AG04450 (cell line): Measurements from ENCODE around the gene HSCB. TPM values are rescaled to one million over a fixed set of nuclear protein-coding genes. Genes with fewer than 3 reads are reported as not detected.
"Not testable (repeated sequence)": the region's sequence is repeated elsewhere in the genome, so short reads cannot be mapped to it uniquely, and the experiment has no call there.

Experiments used
- CTCF ChIA-PET: fragments of 300-600, 350-600 bp; formaldehyde crosslinking; extraction: SDS; loops from one replicate; lab custom pipeline; 2022; ENCODE audit warnings: antibody characterized with exemption, inconsistent platforms; lab: Charles Lee
- POLR2A ChIA-PET: fragments of 350-600 bp; formaldehyde crosslinking; extraction: SDS; loops from one replicate; lab custom pipeline; 2021; ENCODE audit warnings: antibody characterized with exemption, inconsistent platforms; lab: Yijun Ruan, JAX
- DNase-seq: peaks from one replicate; pipeline ENCODE4 v3.0.0-alpha.2; 2011; ENCODE audit warnings: low read depth, low spot score
- H3K27ac ChIP-seq: one replicate; pipeline ENCODE4 v1.5.1; 2012; ENCODE audit warnings: low read depth, low read length, control low read depth
- H3K27me3 ChIP-seq: one replicate; pipeline ENCODE4 v1.6.0; 2012; ENCODE audit warnings: low read length; ENCODE audit not compliant: control insufficient read depth, insufficient read depth
- H3K4me3 ChIP-seq: 2 replicates; pipeline ENCODE4 v1.5.1; 2011; ENCODE audit warnings: mild to moderate bottlenecking, low read depth, low read length, control low read depth
- H3K9me3 ChIP-seq: 2 replicates; pipeline ENCODE4 v1.5.1; 2012; ENCODE audit warnings: low read length; ENCODE audit not compliant: control insufficient read depth, insufficient read depth
- CTCF ChIP-seq: IDR thresholded peaks from 2 replicates; pipeline ENCODE4 v1.5.1; 2011; ENCODE audit warnings: low read depth, low read length, control low read depth, inconsistent platforms
- polyA plus RNA-seq: library from polyadenylated mRNA; depleted of rRNA; stranded (reverse); fragments of >200 nt; gene quantifications from 2 replicates; pipeline ENCODE4 v1.2.3, GENCODE V29; 2011

Gene HSCB
- polyA plus RNA-seq, 1 experiment, result 24.5 TPM

- ChIA-PET POLR2A (no interaction called here), CTCF (interaction anchor here (1.3 kb wide), 1 partner anchor 26 kb away, joined by 3 read pairs; no protein-coding TSS in a partner anchor)
- H3K27me3 ChIP-seq, result no peaks in the 10 kb centered on the region
- TF ChIP-seq CTCF, result no peak; the same call in 1 of the 2 replicates
- H3K4me3 ChIP-seq, result peak overlapping the region; percentile 88
- peak overlapping the region; percentile 31 for H3K27ac ChIP-seq
- DNase-seq, result no peak
- no peaks in the 10 kb centered on the region for H3K9me3 ChIP-seq
Measured at GRCh38 chr22:28741200-28741784, 547 bp upstream of the HSCB start.

- Histone ChIP-seq H3K27ac (peak overlapping the region; percentile 97), H3K9me3 (no peaks in the 10 kb centered on the region), H3K27me3 (no peaks in the 10 kb centered on the region), H3K4me3 (peak overlapping the region; percentile 88)
- TF ChIP-seq CTCF, result no peak
- ChIA-PET CTCF (interaction anchor here (0.6 kb wide), 1 partner anchor 342 kb away, joined by 3 read pairs; no protein-coding TSS in a partner anchor), POLR2A (interaction anchor here (0.7 to 1.2 kb wide), 2 partner anchors 14 to 31 kb away, joined by 3 read pairs; no protein-coding TSS in a partner anchor)
- no peak for DNase-seq
Measured at GRCh38 chr22:28742562-28742962, 723 bp downstream of the HSCB start.

- CTCF ChIA-PET, result interaction anchor here (0.5 to 0.8 kb wide), 2 partner anchors 13 to 28 kb away, joined by 3 read pairs; no protein-coding TSS in a partner anchor
- Histone ChIP-seq H3K9me3 (no peaks in the 10 kb centered on the region), H3K4me3 (no peak overlapping the region), H3K27ac (no peak overlapping the region), H3K27me3 (no peaks in the 10 kb centered on the region)
- no peak for DNase-seq
- TF ChIP-seq CTCF, result no peak
- POLR2A ChIA-PET, result interaction anchor here (0.6 to 1.2 kb wide), 2 partner anchors 30 to 133 kb away, joined by 3 read pairs; no protein-coding TSS in a partner anchor
Measured at GRCh38 chr22:28743852-28744251, 2.0 kb downstream of the HSCB start.

GRCh38 chr22:28750471-28750881 is 8.6 kb downstream of the HSCB start:
- Histone ChIP-seq H3K9me3 (no peaks in the 10 kb centered on the region; the same call in 1 of the 2 replicates), H3K4me3 (no peak overlapping the region), H3K27me3 (no peaks in the 10 kb centered on the region), H3K27ac (peak overlapping the region; percentile 47)
- TF ChIP-seq CTCF, result no peak
- POLR2A ChIA-PET, result interaction anchor here (0.5 to 1.0 kb wide), 4 partner anchors 22 to 50 kb away, joined by 3 to 6 read pairs (median 4); partner anchors contain the start of gene XBP1
- DNase-seq, result peak; percentile 55
- CTCF ChIA-PET, result interaction anchor here (0.6 to 1.5 kb wide), 3 partner anchors 79 to 309 kb away, joined by 3 to 5 read pairs (median 4); no protein-coding TSS in a partner anchor

- H3K27ac ChIP-seq, H3K9me3 ChIP-seq, DNase-seq, POLR2A ChIA-PET, H3K27me3 ChIP-seq, H3K4me3 ChIP-seq, CTCF ChIA-PET: not testable (repeated sequence)
Measured at GRCh38 chr22:28754512-28754911, 12.7 kb downstream of the HSCB start.
